ENCODE data around the gene ADGRF1. TPM values are rescaled to one million over a fixed set of nuclear protein-coding genes. Genes with fewer than 3 reads are reported as not detected.

Gene ADGRF1
- total RNA-seq, 2 donors from 2014 or later, result 1.7 to 2.0 TPM

- H3K4me1 ChIP-seq, result no peaks in the 10 kb centered on the region
- no peaks in the 10 kb centered on the region for H3K27me3 ChIP-seq
- no peaks in the 10 kb centered on the region for H3K9me3 ChIP-seq
- H3K9ac ChIP-seq (ENCODE audit: low read depth in 2 of 2, low read length in 2 of 2), result no peak overlapping the region
- no peak overlapping the region for H3K4me3 ChIP-seq
- H3K27ac ChIP-seq, result no peak overlapping the region
- H3K36me3 ChIP-seq, result no peaks in the 10 kb centered on the region
- no peak for DNase-seq
- intact Hi-C loops (cut with DNase I), result no loop called here
- TF ChIP-seq CTCF (IDR thresholded peaks at IDR 0.05), result no peak
Measured at GRCh38 chr6:47080083-47080596, 38.0 kb upstream of the ADGRF1 start.

GRCh38 chr6:47079638-47080037 lies 37.5 kb upstream of the ADGRF1 start:
- H3K4me1 ChIP-seq, result no peaks in the 10 kb centered on the region
- intact Hi-C loops (cut with DNase I), result no loop called here
- no peak overlapping the region for H3K4me3 ChIP-seq
- H3K9ac ChIP-seq (ENCODE audit: low read depth in 2 of 2, low read length in 2 of 2), result no peak overlapping the region
- no peaks in the 10 kb centered on the region for H3K9me3 ChIP-seq
- no peak for TF ChIP-seq CTCF (IDR thresholded peaks at IDR 0.05)
- no peaks in the 10 kb centered on the region for H3K36me3 ChIP-seq
- no peak for DNase-seq
- no peak overlapping the region for H3K27ac ChIP-seq
- no peaks in the 10 kb centered on the region for H3K27me3 ChIP-seq

- no peak overlapping the region for H3K4me3 ChIP-seq
- H3K4me1 ChIP-seq, result no peaks in the 10 kb centered on the region
- intact Hi-C loops (cut with DNase I), result no loop called here
- no peaks in the 10 kb centered on the region for H3K9me3 ChIP-seq
- no peaks in the 10 kb centered on the region for H3K36me3 ChIP-seq
- TF ChIP-seq CTCF (IDR thresholded peaks at IDR 0.05), result no peak
- H3K9ac ChIP-seq (ENCODE audit: low read depth in 2 of 2, low read length in 2 of 2), result no peak overlapping the region
- no peak overlapping the region for H3K27ac ChIP-seq
- H3K27me3 ChIP-seq, result no peaks in the 10 kb centered on the region
- DNase-seq, result no peak
Measured at GRCh38 chr6:47078991-47079390, 36.9 kb upstream of the ADGRF1 start.

GRCh38 chr6:47076422-47077344 lies 34.6 kb upstream of the ADGRF1 start:
- Histone ChIP-seq H3K9me3 (no peaks in the 10 kb centered on the region), H3K36me3 (no peaks in the 10 kb centered on the region), H3K4me1 (no peaks in the 10 kb centered on the region), H3K4me3 (no peak overlapping the region), H3K27ac (no peak overlapping the region), H3K27me3 (no peaks in the 10 kb centered on the region), H3K9ac (ENCODE audit: low read depth in 2 of 2, low read length in 2 of 2) (no peak overlapping the region)
- no peak for DNase-seq
- intact Hi-C loops (cut with DNase I), result no loop called here
- no peak for TF ChIP-seq CTCF (IDR thresholded peaks at IDR 0.05)

GRCh38 chr6:47075741-47076421 lies 33.7 kb upstream of the ADGRF1 start:
- H3K27ac ChIP-seq, result no peak overlapping the region
- no peak for DNase-seq
- no peak overlapping the region for H3K9ac ChIP-seq (ENCODE audit: low read depth in 2 of 2, low read length in 2 of 2)
- H3K36me3 ChIP-seq, result no peaks in the 10 kb centered on the region
- H3K4me1 ChIP-seq, result no peaks in the 10 kb centered on the region
- no peaks in the 10 kb centered on the region for H3K9me3 ChIP-seq
- TF ChIP-seq CTCF (IDR thresholded peaks at IDR 0.05), result no peak
- no peaks in the 10 kb centered on the region for H3K27me3 ChIP-seq
- intact Hi-C loops (cut with DNase I), result no loop called here
- H3K4me3 ChIP-seq, result no peak overlapping the region

All from colonic mucosa (tissue), 4 donors.